IMR-90 (cell line): ENCODE data around the gene CDK14. TPM values are rescaled to one million over a fixed set of nuclear protein-coding genes. Genes with fewer than 3 reads are reported as not detected.

Experiments used
- ATAC-seq: fragments of 200-7000 bp; cut with Tn5 transposase; 2 replicates; pipeline ENCODE4 v1.9.1; 2020; ENCODE audit warnings: low read depth, mild to moderate bottlenecking, moderate library complexity
- BruUV-seq: library from RNA; stranded (reverse); fragments of 400-500 nt; replicated peaks from 2 replicates; lab custom pipeline; 2021; lab: Mats Ljungman, UMichigan
- CTCF ChIA-PET: fragments of 300-600 bp; formaldehyde crosslinking; extraction: SDS; loops from one replicate; lab custom pipeline; 2021; ENCODE audit warnings: antibody characterized with exemption; lab: Yijun Ruan, JAX
- POLR2A ChIA-PET: fragments of 300-600 bp; sonication (Branson Sonifier 250); formaldehyde crosslinking; loops from one replicate; lab custom pipeline; 2022; ENCODE audit warnings: antibody characterized with exemption; ENCODE audit not compliant: unreplicated experiment; lab: Charles Lee
- DNase-seq: peaks from one replicate; pipeline ENCODE4 v3.0.0; 2013
- H2AFZ ChIP-seq: replicated peaks from 2 replicates; pipeline ENCODE3; 2013; ENCODE audit warnings: low read length, mild to moderate bottlenecking; ENCODE audit not compliant: poor library complexity
- H2AK5ac ChIP-seq: 2 replicates; pipeline ENCODE4 v1.6.1; 2013; ENCODE audit warnings: low read depth, low read length, inconsistent platforms
- H2AK9ac ChIP-seq: replicated peaks from 2 replicates; pipeline ENCODE3; 2013; ENCODE audit warnings: mild to moderate bottlenecking, low read depth, low read length, moderate library complexity; ENCODE audit not compliant: poor library complexity
- H2BK120ac ChIP-seq: 2 replicates; pipeline ENCODE4 v1.6.1; 2013; ENCODE audit warnings: low read depth, low read length, inconsistent platforms
- H2BK15ac ChIP-seq: 3 replicates; pipeline ENCODE4 v1.6.1; 2013; ENCODE audit warnings: low read depth, low read length, inconsistent platforms
- H2BK20ac ChIP-seq: 2 replicates; pipeline ENCODE4 v1.6.1; 2013; ENCODE audit warnings: low read depth, mild to moderate bottlenecking, inconsistent platforms, low read length, moderate library complexity
- H2BK5ac ChIP-seq: 2 replicates; pipeline ENCODE4 v1.6.1; 2013; ENCODE audit warnings: mild to moderate bottlenecking, low read depth, low read length, inconsistent platforms; ENCODE audit not compliant: poor library complexity, severe bottlenecking
- H3K14ac ChIP-seq: replicated peaks from 2 replicates; pipeline ENCODE4 v1.6.1; 2013; ENCODE audit warnings: low read depth, low read length, inconsistent platforms
- H3K18ac ChIP-seq: 2 replicates; pipeline ENCODE4 v1.6.1; 2013; ENCODE audit warnings: low read depth, low read length, control low read depth
- H3K23ac ChIP-seq: 2 replicates; pipeline ENCODE4 v1.6.1; 2013; ENCODE audit warnings: low read depth, low read length, inconsistent platforms
- H3K27ac ChIP-seq: 2 replicates; pipeline ENCODE4 v1.5.1; 2013; ENCODE audit warnings: mild to moderate bottlenecking, control low read depth, low read length; ENCODE audit not compliant: insufficient read depth
- H3K27me3 ChIP-seq: 2 replicates; pipeline ENCODE4 v1.6.1; 2013; ENCODE audit warnings: low read length; ENCODE audit not compliant: control insufficient read depth, insufficient read depth
- H3K36me3 ChIP-seq: 2 replicates; pipeline ENCODE4 v1.6.1; 2013; ENCODE audit warnings: low read length, mixed read lengths; ENCODE audit not compliant: control insufficient read depth, insufficient read depth
- H3K4ac ChIP-seq: 2 replicates; pipeline ENCODE4 v1.6.1; 2013; ENCODE audit warnings: low read depth, low read length, inconsistent platforms
- H3K4me1 ChIP-seq: 2 replicates; pipeline ENCODE4 v1.6.1; 2013; ENCODE audit warnings: low read length, mixed read lengths; ENCODE audit not compliant: control insufficient read depth, insufficient read depth
- H3K4me2 ChIP-seq: 2 replicates; pipeline ENCODE4 v1.6.1; 2013; ENCODE audit warnings: low read depth, mild to moderate bottlenecking, control low read depth, low read length, moderate library complexity
- H3K4me3 ChIP-seq: 2 replicates; pipeline ENCODE4 v1.5.1; 2013; ENCODE audit warnings: low read depth, mild to moderate bottlenecking, control low read depth, low read length, moderate library complexity; ENCODE audit not compliant: insufficient read depth
- H3K56ac ChIP-seq: 2 replicates; pipeline ENCODE4 v1.6.1; 2013; ENCODE audit warnings: low read length, inconsistent platforms; ENCODE audit not compliant: insufficient read depth; ENCODE audit errors: extremely low read depth
- H3K79me1 ChIP-seq, 2 experiments: 2 replicates each; pipeline ENCODE4 v1.6.1; 2013; ENCODE audit warnings: low read length in 2 of 2, inconsistent platforms in 1 of 2, low read depth in 1 of 2
- H3K9ac ChIP-seq: 2 replicates; pipeline ENCODE4 v1.6.1; 2013; ENCODE audit warnings: low read depth, low read length, control low read depth
- H3K9me1 ChIP-seq: 2 replicates; pipeline ENCODE4 v1.6.1; 2013; ENCODE audit warnings: low read length, inconsistent platforms; ENCODE audit not compliant: insufficient read depth
- H3K9me3 ChIP-seq: 2 replicates; pipeline ENCODE4 v1.6.1; 2013; ENCODE audit warnings: low read length; ENCODE audit not compliant: control insufficient read depth, insufficient read depth
- H4K20me1 ChIP-seq: 2 replicates; pipeline ENCODE4 v1.6.1; 2013; ENCODE audit warnings: low read length, inconsistent platforms; ENCODE audit not compliant: insufficient read depth
- H4K5ac ChIP-seq: 2 replicates; pipeline ENCODE4 v1.6.1; 2013; ENCODE audit warnings: mild to moderate bottlenecking, low read depth, low read length, control low read depth
- H4K8ac ChIP-seq, 2 experiments: 2 replicates each; pipeline ENCODE4 v1.6.1; 2013; ENCODE audit warnings: low read depth in 2 of 2, low read length in 2 of 2, control low read depth in 1 of 2, inconsistent platforms in 1 of 2
- H4K91ac ChIP-seq: 2 replicates; pipeline ENCODE4 v1.6.1; 2013; ENCODE audit warnings: low read depth, low read length, inconsistent platforms; ENCODE audit not compliant: insufficient read depth
- BHLHE40 ChIP-seq: fragments of 150-350 bp; IDR thresholded peaks from 2 replicates; pipeline ENCODE4 v1.6.1; 2016; ENCODE audit warnings: mild to moderate bottlenecking, low read depth, low read length
- CHD1 ChIP-seq: IDR thresholded peaks from 2 replicates; pipeline ENCODE4 v1.6.1; 2012; ENCODE audit warnings: low read depth, low read length, improper control_type of control experiment
- CTCF ChIP-seq: conservative IDR thresholded peaks from 2 replicates; pipeline ENCODE4 v1.5.1; 2012; ENCODE audit warnings: mild to moderate bottlenecking, low read depth, low read length, improper control_type of control experiment
- FOS ChIP-seq: fragments of 150-350 bp; IDR thresholded peaks from 2 replicates; pipeline ENCODE4 v1.6.1; 2016; ENCODE audit warnings: low read depth, low read length
- MAZ ChIP-seq: IDR thresholded peaks from 2 replicates; pipeline ENCODE4 v1.6.1; 2012; ENCODE audit warnings: low read depth, mild to moderate bottlenecking, low read length, improper control_type of control experiment, moderate library complexity, borderline replicate concordance
- NFE2L2 ChIP-seq: fragments of 150-350 bp; IDR thresholded peaks from 2 replicates; pipeline ENCODE4 v1.6.1; 2016; ENCODE audit warnings: low read depth, mild to moderate bottlenecking, low read length
- POLR2A ChIP-seq: IDR thresholded peaks from 2 replicates; pipeline ENCODE4 v1.6.1; 2012; ENCODE audit warnings: mild to moderate bottlenecking, low read depth, low read length
- RAD21 ChIP-seq: IDR thresholded peaks from 2 replicates; pipeline ENCODE4 v1.6.1; 2012; ENCODE audit warnings: low read length, improper control_type of control experiment
- RCOR1 ChIP-seq: IDR thresholded peaks from 2 replicates; pipeline ENCODE4 v1.6.1; 2012; ENCODE audit warnings: mild to moderate bottlenecking, low read length, improper control_type of control experiment; ENCODE audit not compliant: insufficient replicate concordance
- RFX5 ChIP-seq: IDR thresholded peaks from 2 replicates; pipeline ENCODE4 v1.8.0; 2012; ENCODE audit warnings: low read depth, mild to moderate bottlenecking, low read length, moderate library complexity
- dilution Hi-C: fragments of 300-500 bp; cut with HindIII; formaldehyde crosslinking; loops from one replicate; pipeline ENCODE4 v1.14.3; 2018; ENCODE audit warnings: low sequenced_read_pairs; ENCODE audit not compliant: unreplicated experiment
- in situ Hi-C: fragments of 300-500 bp; cut with MboI; formaldehyde crosslinking; loops from 3 replicates; pipeline ENCODE4 v1.14.3; 2019; ENCODE audit warnings: low sequenced_read_pairs, inconsistent platforms, mixed read lengths
- intact Hi-C: fragments of 100-400 bp; cut with micrococcal nuclease; formaldehyde crosslinking; loops from 2 replicates; pipeline ENCODE4 v1.10.0; 2022
- polyA plus RNA-seq, 3 experiments: library from polyadenylated mRNA; depleted of rRNA; stranded (reverse); fragments of >200 nt; gene quantifications; 2 replicates each; pipeline ENCODE4 v1.2.3, GENCODE V29; 2012; ENCODE audit warnings: low replicate concordance in 1 of 3
- total RNA-seq: library from RNA; depleted of rRNA; stranded (reverse); fragments of >200 nt; gene quantifications from 2 replicates; pipeline ENCODE4 v1.2.3, GENCODE V29; 2012
- TF ChIP-seq, protein P1 (sequence below): fragments of 150-350 bp; IDR thresholded peaks from 2 replicates; pipeline ENCODE4 v1.6.1; 2017; ENCODE audit warnings: mild to moderate bottlenecking, antibody characterized with exemption, low read length, low read depth
- TF ChIP-seq, protein P2 (sequence below): fragments of 150-350 bp; IDR thresholded peaks from 2 replicates; pipeline ENCODE4 v1.6.1; 2016; ENCODE audit warnings: low read depth, mild to moderate bottlenecking, low read length, moderate library complexity, borderline replicate concordance

Gene CDK14
- total and polyA plus RNA-seq, 2 of the 4 experiments (the other 2 are of a cell fraction): 10.1 to 29.6 TPM

DNA sequence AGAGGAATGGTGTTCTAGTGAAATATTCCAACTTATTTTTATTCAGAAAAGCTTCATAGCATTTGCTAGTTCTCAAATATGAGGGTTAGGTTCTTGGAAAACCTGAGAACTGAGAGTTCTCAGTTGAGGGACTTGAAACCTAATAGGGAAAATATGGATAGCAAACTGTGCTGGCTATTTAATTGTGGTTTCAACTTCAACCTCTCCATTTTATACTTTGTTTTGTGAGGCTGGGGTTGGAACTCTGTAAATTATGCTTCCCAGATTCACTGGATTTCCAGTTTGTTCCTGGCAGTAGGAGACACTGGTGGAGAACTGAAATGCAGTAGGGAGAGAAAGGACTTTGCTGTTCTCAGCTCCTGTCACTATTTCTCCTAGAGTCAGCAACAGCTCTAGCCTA, 52.7 kb downstream of the CDK14 start:
- no peak overlapping the region for H2AK5ac ChIP-seq
- in situ Hi-C loops (no loop called here), dilution Hi-C loops (no loop called here), intact Hi-C loops (no loop called here)
- TF ChIP-seq, protein P1, sequence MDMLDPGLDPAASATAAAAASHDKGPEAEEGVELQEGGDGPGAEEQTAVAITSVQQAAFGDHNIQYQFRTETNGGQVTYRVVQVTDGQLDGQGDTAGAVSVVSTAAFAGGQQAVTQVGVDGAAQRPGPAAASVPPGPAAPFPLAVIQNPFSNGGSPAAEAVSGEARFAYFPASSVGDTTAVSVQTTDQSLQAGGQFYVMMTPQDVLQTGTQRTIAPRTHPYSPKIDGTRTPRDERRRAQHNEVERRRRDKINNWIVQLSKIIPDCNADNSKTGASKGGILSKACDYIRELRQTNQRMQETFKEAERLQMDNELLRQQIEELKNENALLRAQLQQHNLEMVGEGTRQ: no peak
- TF ChIP-seq POLR2A: no peak
- no peak for TF ChIP-seq MAZ
- TF ChIP-seq RAD21: no peak
- no peak for TF ChIP-seq CHD1
- no peak for TF ChIP-seq CTCF
- TF ChIP-seq NFE2L2: no peak
- TF ChIP-seq RCOR1: no peak
- TF ChIP-seq BHLHE40: no peak
- TF ChIP-seq RFX5: no peak
- TF ChIP-seq, protein P2, sequence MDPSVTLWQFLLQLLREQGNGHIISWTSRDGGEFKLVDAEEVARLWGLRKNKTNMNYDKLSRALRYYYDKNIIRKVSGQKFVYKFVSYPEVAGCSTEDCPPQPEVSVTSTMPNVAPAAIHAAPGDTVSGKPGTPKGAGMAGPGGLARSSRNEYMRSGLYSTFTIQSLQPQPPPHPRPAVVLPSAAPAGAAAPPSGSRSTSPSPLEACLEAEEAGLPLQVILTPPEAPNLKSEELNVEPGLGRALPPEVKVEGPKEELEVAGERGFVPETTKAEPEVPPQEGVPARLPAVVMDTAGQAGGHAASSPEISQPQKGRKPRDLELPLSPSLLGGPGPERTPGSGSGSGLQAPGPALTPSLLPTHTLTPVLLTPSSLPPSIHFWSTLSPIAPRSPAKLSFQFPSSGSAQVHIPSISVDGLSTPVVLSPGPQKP: no peak
- no peak for TF ChIP-seq FOS
- H3K9me1 ChIP-seq: 0 out of 2 replicates have a peak, but pooled peaks cover 2% of the 10 kb centered on the region
- no peak overlapping the region for H2BK120ac ChIP-seq
- H3K4me1 ChIP-seq: no peaks in the 10 kb centered on the region
- DNase-seq: no peak
- ATAC-seq: no peak; the same call in 1 of the 2 replicates
- H2AK9ac ChIP-seq: no peak overlapping the region
- H3K56ac ChIP-seq: no peak overlapping the region
- H3K4ac ChIP-seq: no peak overlapping the region
- H3K4me2 ChIP-seq: no peak overlapping the region
- no peaks in the 10 kb centered on the region for H3K9me3 ChIP-seq
- H3K36me3 ChIP-seq: no peaks in the 10 kb centered on the region
- no peak overlapping the region for H2AFZ ChIP-seq
- H2BK20ac ChIP-seq: no peak overlapping the region
- H3K79me1 ChIP-seq: peaks cover 13 to 23% of the 10 kb centered on the region in 2 experiments
- no peak overlapping the region for H3K27ac ChIP-seq
- no peak overlapping the region for H4K8ac ChIP-seq
- H3K18ac ChIP-seq: no peak overlapping the region
- no TSS peak for BruUV-seq
- no peaks in the 10 kb centered on the region for H3K27me3 ChIP-seq
- H3K9ac ChIP-seq: no peak overlapping the region
- H4K5ac ChIP-seq: no peak overlapping the region
- POLR2A ChIA-PET: no interaction called here
- CTCF ChIA-PET: no interaction called here
- no peak overlapping the region for H3K4me3 ChIP-seq
- H3K14ac ChIP-seq: no peak overlapping the region
- no peak overlapping the region for H2BK5ac ChIP-seq
- H4K91ac ChIP-seq: no peak overlapping the region
- H3K23ac ChIP-seq: no peak overlapping the region
- no peaks in the 10 kb centered on the region; the same call in 1 of the 2 replicates for H4K20me1 ChIP-seq
- no peak overlapping the region for H2BK15ac ChIP-seq
